ENCODE results near the gene KLHL29.

The KLHL29 gene

DNA sequence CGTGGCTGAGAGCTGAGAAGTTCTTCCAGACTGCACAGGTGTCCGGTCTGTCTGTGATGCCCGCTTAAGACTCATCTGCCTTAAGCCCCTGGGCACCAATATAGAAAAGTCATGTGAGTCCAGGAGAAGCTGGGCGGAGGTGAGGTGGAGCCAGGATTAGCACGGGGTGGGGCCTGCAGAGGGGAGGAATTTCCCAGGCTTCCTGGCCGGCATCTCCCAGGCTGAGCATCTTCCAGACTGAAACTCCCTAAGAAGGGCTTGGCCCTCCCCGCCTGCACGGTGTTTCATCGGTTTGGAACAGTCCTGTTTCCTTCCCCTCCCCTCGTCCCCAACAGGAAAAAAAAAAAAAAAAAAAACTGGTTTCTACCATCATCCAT lies 271.6 kb downstream of the KLHL29 start:
- DNase-seq (ENCODE audit: low read depth, low spot score) = no peak

DNA sequence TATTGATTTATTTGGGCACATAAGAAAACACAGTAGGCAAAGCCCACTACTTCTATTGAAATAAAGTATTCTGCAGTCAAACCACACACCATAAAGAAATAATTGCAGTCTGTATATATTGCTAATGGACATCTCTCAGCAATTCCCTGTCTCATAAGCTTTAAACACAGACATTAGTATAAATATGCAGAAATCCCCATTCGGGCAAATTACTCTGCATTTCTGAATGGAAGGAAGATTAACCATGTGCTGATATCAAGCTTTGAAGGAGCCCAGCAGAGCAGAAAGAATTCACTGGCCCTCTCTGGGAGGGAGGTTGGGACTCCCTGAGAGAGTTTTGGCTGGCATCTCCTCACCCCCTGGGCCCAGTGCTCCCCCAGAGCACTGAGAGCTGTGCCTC lies 272.4 kb downstream of the KLHL29 start:
- no peak for DNase-seq (ENCODE audit: low read depth, low spot score)

DNA sequence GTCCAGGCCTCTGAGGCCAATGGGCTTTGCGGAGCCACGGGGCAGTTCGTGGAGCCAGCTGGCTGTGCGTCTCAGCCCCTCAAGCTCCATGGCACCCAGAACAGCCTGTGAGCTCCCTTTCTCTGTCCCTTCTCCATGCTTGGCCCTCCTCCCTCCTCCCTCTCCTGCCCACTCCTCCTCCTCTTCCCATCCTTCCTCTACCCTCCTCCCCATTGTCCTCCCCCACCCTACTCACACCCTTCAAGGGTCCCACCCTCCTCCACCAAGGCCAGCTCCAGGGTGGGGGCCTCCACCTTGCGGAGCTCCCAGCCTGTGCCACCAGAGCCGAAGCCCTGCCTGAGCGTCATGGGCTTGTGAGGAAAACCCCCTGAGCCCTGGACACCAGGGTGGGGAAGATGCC lies 273.0 kb downstream of the KLHL29 start:
- no peak for DNase-seq (ENCODE audit: low read depth, low spot score)

DNA sequence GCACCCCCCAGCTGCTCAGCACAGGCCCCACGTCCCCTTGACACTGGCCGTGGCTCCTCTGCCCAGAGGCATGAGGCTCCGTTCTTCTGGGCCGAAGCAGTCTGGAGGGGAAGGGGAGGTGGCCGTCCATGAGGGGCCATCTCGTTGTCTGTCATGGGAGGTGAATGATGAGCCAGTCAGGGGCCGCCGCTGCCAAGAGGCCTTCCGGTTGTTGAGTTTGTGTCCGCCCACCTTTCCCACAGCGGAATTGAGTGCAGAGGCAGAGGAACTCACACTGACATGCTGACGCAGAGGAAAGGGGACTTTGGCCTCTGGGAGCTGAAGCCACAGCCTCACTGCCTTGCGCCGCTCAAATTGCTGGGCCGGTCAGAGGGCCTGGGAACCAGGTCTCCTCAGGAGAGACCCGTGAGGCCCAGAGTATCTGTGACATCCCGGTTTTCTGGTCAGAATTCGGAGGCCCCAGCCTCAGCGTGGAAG lies 273.5 kb downstream of the KLHL29 start:
- DNase-seq (ENCODE audit: low read depth, low spot score) = peak; percentile 49

DNA sequence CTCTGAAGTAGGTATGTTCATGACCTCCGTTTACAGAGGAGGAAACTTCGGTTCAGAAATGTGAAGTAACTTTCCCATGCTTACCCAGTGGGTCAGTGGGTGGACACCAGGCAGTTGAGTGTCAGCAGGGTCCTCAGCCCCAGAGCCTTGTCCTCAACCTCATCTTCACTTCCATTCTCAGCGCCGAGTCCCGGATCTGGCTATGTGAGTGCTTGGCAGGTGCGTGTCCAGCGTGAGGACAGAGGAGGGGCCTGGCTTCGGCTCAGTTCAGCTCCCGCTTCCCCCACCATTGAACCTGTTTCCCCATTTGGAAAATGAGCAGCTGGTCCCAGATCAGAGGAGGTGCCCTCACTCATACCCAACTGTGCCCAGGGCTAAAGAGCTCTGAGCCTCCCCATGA lies 274.3 kb downstream of the KLHL29 start:
- DNase-seq (ENCODE audit: low read depth, low spot score) = no peak

DNA sequence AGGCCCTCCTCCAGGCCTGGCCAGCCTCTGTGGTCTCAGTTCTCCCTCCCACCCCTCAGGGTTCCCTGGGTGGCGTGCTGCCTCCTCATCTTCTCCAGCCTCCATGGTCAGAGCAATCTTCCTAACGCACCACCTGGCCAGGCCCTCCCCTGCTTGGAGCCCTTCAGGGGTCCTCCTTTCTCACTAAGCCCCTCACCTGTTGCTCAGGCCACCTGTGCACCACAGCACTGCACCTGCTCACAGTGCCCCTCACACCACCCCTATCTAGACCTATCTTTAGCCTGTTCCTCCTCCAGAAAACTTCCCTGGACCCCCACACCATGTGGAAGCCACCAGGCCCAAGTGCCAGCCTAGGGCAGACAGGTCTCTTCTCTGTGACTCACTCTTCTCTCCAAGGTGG lies 274.8 kb downstream of the KLHL29 start:
- DNase-seq (ENCODE audit: low read depth, low spot score) = no peak

DNA sequence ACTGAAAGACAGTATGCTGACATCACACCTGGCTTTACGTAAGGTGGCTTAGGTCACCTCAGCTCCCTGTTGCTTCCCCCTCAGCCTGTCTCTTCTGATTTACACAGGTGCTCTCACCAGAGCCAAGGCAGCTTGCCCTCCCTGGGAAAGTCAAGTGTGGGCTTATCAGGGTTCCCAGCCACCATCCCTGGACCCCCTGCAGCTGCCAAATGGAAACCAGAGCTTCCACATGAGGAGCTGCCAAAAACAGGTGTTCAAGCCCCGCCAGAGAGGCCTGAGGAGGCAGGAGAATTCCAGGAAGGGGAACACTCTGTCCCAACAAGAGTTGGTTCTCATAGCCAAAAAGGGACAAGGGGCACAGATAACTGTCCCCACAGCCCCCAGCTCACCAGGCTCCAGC lies 275.3 kb downstream of the KLHL29 start:
- DNase-seq (ENCODE audit: low read depth, low spot score) = no peak

DNA sequence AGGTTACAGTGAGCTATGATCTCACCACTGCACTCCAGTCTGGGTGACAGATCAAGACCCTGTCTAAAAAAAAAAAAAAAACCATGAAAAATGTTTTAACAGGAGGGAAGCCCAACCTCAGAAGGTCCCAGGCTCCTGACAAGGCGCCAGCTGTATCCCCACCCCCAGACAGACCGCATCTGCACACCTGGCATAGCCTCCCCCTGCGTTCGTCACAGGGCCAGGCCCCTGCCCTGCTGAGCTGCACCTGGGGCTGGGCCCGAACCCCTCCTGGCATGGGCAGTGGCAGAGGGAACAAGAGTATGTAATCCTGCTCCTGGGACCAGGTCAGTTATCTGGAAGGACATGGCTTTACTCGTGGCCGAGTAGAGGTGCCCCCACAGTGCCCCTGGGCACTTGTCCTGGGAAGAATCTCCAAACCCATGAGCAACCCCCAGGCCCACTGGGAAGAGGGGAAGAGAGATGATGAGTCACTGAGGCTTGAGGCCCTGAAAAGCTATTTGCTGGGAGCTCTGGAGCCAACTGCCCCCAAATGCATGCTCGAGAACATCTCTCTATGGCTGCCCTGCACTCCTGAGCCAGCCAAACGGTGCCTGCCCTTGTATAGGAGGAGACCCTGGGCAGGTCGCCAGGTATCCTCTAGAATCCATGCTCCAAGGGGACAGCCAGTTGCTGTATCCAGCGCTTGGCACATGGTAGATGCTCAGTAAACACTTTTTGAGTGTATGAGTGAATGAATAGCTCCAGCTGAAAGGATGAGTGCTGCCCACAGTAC lies 276.5 kb downstream of the KLHL29 start:
- DNase-seq (ENCODE audit: low read depth, low spot score) = no peak

DNA sequence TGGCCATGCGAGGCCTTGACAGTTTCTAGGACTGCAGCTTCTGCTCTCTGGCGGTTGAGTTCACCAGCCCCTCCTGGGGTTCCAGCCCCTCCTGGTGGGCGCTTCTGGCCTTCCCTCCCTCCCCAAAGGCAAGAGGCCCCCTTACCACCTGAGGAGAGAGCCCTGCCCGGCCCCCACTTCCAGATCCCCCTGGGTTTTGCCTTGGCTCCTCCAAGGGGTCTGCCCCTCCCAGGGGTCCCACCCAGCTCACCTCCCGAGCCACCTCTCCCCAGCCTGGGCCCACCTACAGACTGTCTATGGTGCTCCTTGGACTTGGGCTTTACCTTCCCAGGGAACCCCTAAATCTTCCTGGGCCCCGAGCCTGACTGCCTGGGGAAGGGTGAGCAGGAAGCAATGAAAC lies 277.5 kb downstream of the KLHL29 start:
- DNase-seq (ENCODE audit: low read depth, low spot score) = no peak

DNA sequence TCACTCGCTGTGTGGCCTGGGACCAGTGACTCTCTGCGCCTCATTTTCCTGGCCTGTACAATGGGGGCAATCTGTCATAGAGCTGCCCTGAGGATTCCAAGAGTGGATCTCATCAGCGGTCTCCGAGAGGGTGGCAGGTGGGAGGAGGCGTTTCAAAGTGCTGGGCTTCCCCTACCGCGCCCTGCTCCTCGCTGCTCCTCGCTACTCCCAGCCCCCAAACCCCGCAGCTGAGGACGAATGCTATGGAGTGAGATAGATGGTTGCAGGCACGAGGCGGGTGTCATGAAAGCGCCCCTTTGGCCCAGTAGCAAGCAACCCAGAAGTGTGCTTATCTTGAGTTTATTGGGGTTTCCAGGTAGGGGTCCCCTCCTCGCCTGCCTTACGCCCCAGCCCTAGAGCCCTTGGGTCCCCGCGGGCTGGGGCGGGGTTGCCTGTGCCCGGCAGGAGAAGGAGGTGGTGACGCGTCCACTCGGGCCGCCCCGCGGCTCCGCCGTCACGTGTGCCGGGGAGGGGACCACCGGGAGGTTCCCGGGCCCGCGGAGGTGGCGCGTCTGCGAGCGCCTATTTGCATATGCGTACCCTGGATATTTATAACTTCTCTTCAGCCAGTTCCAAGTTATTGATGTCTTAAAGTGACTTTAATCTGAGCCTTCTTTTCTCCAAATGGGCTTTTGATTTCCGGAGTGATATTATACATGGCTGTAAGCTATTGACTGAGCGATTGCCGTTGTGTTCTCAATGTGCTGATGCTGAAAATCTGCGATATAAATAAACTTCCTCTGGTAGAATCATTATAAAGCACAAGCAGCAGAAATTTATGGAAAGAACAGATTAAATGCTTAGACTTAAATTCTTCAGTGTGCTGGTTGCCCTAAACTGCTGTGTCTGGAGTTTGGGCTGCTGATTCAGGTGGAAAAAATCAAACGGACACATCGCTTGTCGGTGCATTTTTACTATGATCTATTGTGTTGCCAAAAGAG lies 278.3 kb downstream of the KLHL29 start:
- no peak for DNase-seq (ENCODE audit: low read depth, low spot score)

DNA sequence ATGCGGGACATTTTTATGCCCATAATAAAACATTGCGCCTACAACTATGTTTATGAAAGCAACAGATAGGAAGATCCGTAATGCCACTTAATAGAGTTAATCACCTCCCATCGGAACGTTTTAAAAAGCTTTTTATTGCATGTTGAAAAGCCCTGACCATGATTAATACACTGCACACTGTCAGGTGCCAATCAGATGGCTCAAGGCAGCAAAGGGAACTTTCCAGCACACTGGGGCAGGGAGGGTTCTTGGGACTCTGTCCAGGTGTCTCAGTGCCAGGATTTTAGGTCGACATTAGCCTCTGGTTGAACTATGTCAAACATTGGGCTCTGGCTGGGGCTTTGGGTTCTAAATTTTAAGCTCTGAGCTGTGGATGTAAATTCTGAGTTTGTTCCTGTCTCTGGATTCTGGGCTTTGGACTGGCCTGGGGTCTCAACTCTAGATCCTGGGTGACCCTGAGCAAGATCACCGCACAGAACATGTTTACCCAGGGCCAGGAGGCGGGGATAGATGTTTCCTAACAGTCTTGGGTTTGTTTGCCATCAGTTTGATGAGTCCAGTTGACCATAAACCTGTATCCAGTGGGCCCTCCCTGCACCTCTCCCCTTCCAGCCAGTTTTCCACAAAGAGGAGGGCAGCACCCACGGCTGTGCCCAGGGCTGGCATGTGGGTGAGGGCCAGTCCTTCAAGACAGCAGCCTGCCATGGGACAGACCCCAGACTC lies 279.2 kb downstream of the KLHL29 start:
- DNase-seq (ENCODE audit: low read depth, low spot score) = no peak

DNA sequence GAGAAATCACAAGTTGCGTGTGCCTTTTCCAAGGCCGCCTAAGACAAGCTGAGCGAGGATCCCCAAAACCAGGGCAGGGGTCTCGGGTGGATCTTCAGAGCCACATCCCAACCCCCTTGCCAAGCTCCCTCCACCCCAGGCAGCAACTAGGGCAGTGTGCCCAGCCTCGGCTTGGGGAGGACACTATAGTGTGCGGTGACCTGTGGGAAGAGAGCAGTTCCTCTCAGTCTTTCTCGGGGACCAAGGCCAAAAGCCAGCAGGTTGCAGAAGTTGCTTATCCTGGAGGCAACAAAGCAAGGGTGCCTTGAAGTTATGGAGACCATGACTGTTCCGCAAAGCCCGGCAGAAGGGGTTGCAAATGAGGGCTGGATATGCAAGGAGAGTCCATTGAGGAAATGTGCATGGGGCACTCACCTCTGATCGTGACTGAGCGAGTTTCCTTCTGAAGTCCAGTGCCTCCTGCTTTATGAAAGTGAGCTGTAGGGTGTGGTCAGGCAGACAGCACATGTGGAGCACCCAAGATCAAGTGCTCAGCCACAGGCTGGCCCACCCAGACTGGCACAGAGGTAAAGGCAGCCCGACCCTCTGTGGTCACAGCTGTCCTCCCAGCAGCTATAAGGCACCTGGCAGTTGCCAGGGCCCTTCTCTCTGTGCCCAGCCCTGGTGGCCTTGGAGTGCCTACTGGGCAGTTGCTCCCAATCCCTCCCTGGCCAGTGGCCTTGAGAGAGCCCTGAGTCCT lies 281.4 kb downstream of the KLHL29 start:
- no peak for DNase-seq (ENCODE audit: low read depth, low spot score)

DNA sequence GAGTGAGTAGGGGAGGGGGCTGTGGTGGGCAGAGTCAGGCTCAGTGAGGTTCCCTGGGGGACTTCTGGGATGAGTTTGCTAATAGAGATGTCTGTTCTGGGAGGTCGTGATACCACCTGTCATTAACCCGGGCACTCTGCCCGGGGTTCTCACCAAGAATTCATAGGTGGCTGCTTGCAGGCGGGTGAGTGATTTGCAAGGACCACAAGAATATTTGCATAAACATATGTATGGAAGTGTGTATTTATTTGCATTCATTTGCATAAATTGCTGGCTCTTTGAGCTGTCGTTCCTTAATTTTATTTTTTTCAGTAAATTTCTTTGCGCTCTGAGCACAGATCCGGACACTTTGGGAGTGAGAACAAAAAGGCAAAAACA lies 282.0 kb downstream of the KLHL29 start:
- DNase-seq (ENCODE audit: low read depth, low spot score) = no peak

DNA sequence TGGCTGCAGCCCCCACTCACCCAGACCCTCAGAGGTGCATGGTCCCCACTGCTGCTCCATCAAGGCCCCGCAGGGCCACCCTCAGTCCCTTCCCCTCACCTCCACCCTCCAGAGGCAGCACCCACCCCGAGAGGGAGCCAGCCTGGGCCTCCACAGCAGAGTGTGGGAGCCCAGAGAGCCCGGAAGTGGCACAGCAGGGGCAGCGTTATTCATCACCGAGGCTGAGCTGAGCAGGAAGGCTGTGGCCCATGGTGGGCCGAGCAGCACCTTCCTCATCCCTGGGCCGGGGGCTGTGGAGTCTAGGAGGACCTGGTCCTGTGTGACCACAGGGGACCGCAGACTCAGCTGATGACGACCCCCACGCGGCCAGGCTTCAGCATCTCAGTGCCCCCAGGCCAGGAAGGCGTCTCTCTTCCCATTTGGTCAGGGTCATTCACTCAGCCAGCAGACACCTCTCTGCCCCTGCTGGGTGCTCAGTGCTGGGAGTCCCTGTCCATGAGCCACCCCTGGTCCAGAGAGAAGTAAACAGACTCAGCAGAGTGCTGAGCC lies 283.9 kb downstream of the KLHL29 start:
- no peak for DNase-seq (ENCODE audit: low read depth, low spot score)

DNA sequence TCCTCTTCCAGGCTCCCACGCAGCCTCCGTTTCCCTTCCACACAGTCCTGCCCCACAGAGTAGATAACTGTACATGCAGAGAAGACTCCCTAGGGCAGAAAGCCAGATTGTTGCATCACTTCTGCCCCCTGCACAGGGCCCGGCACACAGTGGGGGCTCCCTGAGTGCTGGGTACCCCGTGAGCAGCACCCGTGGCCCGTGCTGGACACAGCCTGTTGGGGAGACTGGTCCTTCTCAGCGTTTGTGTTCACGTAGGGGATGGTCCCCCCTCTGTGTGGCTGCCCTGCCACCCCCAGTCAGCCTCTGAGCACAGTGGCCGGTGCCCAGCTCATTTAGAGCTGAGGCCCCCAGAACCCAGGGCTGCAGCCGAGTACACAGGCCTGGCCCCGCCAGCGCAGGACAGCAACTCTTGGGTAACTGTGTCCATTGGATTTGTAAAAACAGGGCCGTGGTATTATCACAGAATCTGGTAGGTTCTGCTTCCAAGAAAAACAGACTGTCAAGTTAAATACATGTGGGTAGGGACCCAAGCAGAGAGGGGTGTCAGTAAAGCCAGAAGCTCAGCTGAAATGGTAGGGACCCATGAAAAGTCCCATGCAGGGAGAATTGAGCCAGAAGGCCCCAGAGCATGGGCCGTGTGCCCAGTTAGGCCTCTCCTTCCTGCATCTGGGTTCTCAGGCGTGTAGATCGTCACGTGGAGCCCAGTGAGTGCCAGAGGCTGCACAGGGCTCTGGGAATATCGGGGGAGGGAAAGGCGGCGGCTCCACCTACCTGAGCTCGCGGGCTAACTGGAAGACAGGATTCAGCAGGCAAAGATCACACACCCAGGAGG lies 284.6 kb downstream of the KLHL29 start:
- DNase-seq (ENCODE audit: low read depth, low spot score) = peak; percentile 68

DNA sequence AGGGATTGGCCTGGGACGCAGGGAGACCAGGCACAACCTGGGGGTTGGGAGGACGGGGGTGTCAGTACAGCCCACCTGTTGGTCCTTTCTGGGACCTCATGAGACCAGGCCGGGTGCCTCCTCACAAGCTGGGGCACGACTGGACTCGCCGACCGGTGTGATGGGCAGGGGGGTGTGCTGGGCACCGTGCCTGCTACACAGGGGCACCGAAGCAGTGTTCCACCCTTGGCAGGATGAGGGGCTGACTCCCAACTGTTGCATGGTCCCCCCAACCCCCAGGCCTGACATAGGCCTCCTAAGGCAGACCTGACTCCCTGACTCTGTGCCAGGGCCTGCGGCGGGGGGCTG lies 285.2 kb downstream of the KLHL29 start:
- DNase-seq (ENCODE audit: low read depth, low spot score) = no peak

DNA sequence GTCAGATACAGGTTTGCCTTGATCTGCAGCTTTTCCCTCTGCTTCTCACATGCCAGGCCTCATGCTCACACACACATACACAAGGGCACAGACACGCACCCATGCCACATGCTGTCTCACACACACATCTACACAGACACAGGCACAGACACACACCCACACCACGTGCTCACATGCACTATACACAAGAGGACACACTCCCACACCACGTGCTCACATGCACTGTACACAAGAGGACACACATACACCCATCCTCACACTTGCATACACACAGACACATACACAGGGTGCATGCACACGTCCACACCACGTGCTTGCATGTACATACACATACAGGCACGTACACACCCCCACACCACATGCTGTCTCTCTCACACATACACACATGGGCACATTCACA lies 288.1 kb downstream of the KLHL29 start:
- no peak for DNase-seq (ENCODE audit: low read depth, low spot score)

DNA sequence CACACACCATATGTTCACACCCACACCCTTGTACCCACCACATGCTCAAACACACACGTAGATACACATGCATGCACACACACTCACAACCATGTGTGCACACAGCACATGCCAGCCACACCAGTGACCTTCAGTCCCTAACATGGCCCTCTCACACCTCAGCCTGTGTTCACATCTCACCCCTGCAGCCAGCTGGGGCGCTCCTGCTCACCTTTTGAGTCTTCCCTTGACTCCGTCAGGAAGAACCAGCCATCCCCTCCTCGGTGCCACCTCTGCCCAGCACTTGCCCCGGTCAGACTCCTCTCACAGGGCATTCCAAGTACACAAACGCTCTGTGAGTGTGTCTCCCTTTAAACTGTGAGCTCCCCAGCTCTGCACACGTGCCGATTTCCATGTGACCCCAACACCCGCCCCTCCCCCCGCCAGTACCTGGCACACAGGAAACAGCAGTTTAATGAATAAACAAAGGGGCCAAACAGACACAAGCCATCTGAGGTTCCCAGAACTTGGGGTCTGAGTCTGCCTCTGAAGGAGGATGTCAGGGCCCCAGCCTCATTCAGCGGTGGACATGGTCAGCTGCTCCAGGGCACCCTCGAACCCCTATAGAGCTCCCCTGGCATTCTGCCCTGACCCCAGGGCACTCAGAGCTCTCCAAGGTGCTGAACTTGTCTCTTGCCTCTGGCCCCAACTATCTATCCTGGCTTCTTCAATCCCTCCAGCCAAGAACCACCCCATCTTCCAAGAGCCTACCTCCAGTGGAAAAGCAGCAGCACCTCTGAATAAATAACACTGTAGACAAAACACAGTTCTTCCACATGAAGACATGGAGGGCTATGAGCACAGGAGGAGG lies 289.1 kb downstream of the KLHL29 start:
- peak; percentile 56 for DNase-seq (ENCODE audit: low read depth, low spot score)

DNA sequence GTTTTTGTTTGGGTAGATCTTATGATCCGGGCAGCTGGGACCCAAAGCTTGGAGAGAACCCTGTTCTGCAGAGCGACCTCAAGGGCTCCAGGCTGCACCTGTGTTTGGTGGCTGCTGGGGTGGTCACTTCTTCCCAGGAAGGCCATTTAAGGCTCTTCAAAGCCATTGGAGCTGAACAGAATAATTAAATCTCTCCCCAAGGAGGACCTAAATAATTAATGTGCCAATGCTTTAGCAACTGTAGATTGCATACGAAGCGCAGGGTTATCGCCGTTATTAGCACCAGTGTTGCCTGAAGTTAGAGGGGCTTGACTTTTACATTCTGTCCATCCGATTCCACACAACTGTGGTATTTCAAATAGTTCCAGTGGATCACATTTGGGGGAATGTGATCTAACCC lies 290.5 kb downstream of the KLHL29 start:
- DNase-seq (ENCODE audit: low read depth, low spot score) = no peak
